H9 (cell line): Measurements from ENCODE around the gene CFAP141. TPM values are rescaled to one million over a fixed set of nuclear protein-coding genes. Genes with fewer than 3 reads are reported as not detected.

Experiments used
- DNase-seq: peaks from one replicate; pipeline ENCODE4 v3.0.0-alpha.2; 2017
- H2AFZ ChIP-seq: one replicate; pipeline ENCODE4 v1.6.1; 2013; ENCODE audit warnings: mild to moderate bottlenecking, low read length, control low read depth, moderate library complexity
- H2AK5ac ChIP-seq: 2 replicates; pipeline ENCODE4 v1.6.1; 2013; ENCODE audit warnings: low read length, control low read depth, mixed read lengths; ENCODE audit not compliant: insufficient read length
- H2BK120ac ChIP-seq: one replicate; pipeline ENCODE4 v1.6.1; 2013; ENCODE audit warnings: low read depth, mild to moderate bottlenecking, low read length, control low read depth, inconsistent platforms; ENCODE audit not compliant: poor library complexity, severe bottlenecking
- H2BK12ac ChIP-seq: 2 replicates; pipeline ENCODE4 v1.6.1; 2013; ENCODE audit warnings: low read length, control low read depth, mixed read lengths, low read depth; ENCODE audit not compliant: insufficient read length
- H2BK15ac ChIP-seq: 2 replicates; pipeline ENCODE4 v1.6.1; 2013; ENCODE audit warnings: low read depth, low read length, control low read depth
- H2BK20ac ChIP-seq: one replicate; pipeline ENCODE4 v1.6.1; 2013; ENCODE audit warnings: low read depth, mild to moderate bottlenecking, low read length, control low read depth, inconsistent platforms; ENCODE audit not compliant: poor library complexity, severe bottlenecking
- H2BK5ac ChIP-seq: 2 replicates; pipeline ENCODE4 v1.6.1; 2013; ENCODE audit warnings: low read length, control low read depth, mixed read lengths; ENCODE audit not compliant: insufficient read length
- H3K14ac ChIP-seq: 2 replicates; pipeline ENCODE4 v1.6.1; 2013; ENCODE audit warnings: low read length, control low read depth; ENCODE audit not compliant: insufficient read depth
- H3K18ac ChIP-seq: 2 replicates; pipeline ENCODE4 v1.6.1; 2013; ENCODE audit warnings: low read depth, mild to moderate bottlenecking, mixed read lengths, low read length, control low read depth; ENCODE audit not compliant: insufficient read length
- H3K23ac ChIP-seq: 2 replicates; pipeline ENCODE4 v1.6.1; 2013; ENCODE audit warnings: low read length, control low read depth, mixed read lengths, low read depth; ENCODE audit not compliant: insufficient read length
- H3K23me2 ChIP-seq: 2 replicates; pipeline ENCODE4 v1.6.1; 2013; ENCODE audit warnings: low read depth, mild to moderate bottlenecking, mixed read lengths, low read length, control low read depth; ENCODE audit not compliant: insufficient read length, poor library complexity, severe bottlenecking
- H3K27ac ChIP-seq: 2 replicates; pipeline ENCODE4 v1.5.1; 2013; ENCODE audit warnings: low read length, control low read depth, mixed read lengths, low read depth; ENCODE audit not compliant: insufficient read length
- H3K27me3 ChIP-seq: 2 replicates; pipeline ENCODE4 v1.6.1; 2013; ENCODE audit warnings: low read length, control low read depth, inconsistent platforms; ENCODE audit not compliant: insufficient read depth
- H3K4ac ChIP-seq: 2 replicates; pipeline ENCODE4 v1.6.1; 2013; ENCODE audit warnings: low read depth, mild to moderate bottlenecking, control low read depth, inconsistent platforms, low read length, moderate library complexity
- H3K4me1 ChIP-seq: 2 replicates; pipeline ENCODE4 v1.6.1; 2013; ENCODE audit warnings: low read length, control low read depth, inconsistent platforms; ENCODE audit not compliant: insufficient read depth
- H3K4me2 ChIP-seq: 2 replicates; pipeline ENCODE4 v1.6.1; 2013; ENCODE audit warnings: low read length, control low read depth, mixed read lengths; ENCODE audit not compliant: insufficient read length, insufficient read depth
- H3K56ac ChIP-seq: 2 replicates; pipeline ENCODE4 v1.6.1; 2013; ENCODE audit warnings: low read depth, mild to moderate bottlenecking, mixed read lengths, low read length, control low read depth; ENCODE audit not compliant: insufficient read length
- H3K79me1 ChIP-seq: 2 replicates; pipeline ENCODE4 v1.6.1; 2013; ENCODE audit warnings: low read depth, mild to moderate bottlenecking, moderate library complexity, low read length, control low read depth, inconsistent platforms; ENCODE audit not compliant: insufficient read depth, poor library complexity, severe bottlenecking
- H3K79me2 ChIP-seq: 2 replicates; pipeline ENCODE4 v1.6.1; 2013; ENCODE audit warnings: low read length, control low read depth, inconsistent platforms; ENCODE audit not compliant: insufficient read depth
- H3K9ac ChIP-seq: 2 replicates; pipeline ENCODE4 v1.6.1; 2013; ENCODE audit warnings: low read length, control low read depth, mixed read lengths; ENCODE audit not compliant: insufficient read length; ENCODE audit errors: extremely low read depth
- H3K9me3 ChIP-seq: one replicate; pipeline ENCODE4 v1.6.1; 2013; ENCODE audit warnings: low read depth, low read length, inconsistent platforms; ENCODE audit not compliant: control insufficient read depth
- H3T11ph ChIP-seq: one replicate; pipeline ENCODE4 v1.6.1; 2013; ENCODE audit warnings: mild to moderate bottlenecking, low read length, control low read depth, inconsistent platforms
- H4K20me1 ChIP-seq: one replicate; pipeline ENCODE4 v1.6.1; 2013; ENCODE audit not compliant: control insufficient read depth, insufficient read length, insufficient read depth
- H4K5ac ChIP-seq: 2 replicates; pipeline ENCODE4 v1.6.1; 2013; ENCODE audit warnings: low read depth, mild to moderate bottlenecking, mixed read lengths, low read length, control low read depth; ENCODE audit not compliant: insufficient read length
- H4K8ac ChIP-seq: replicated peaks from 2 replicates; pipeline ENCODE4 v1.6.1; 2013; ENCODE audit warnings: low read length, control low read depth, mixed read lengths, low read depth; ENCODE audit not compliant: insufficient read length
- H4K91ac ChIP-seq: 2 replicates; pipeline ENCODE4 v1.6.1; 2013; ENCODE audit warnings: low read depth, mild to moderate bottlenecking, moderate library complexity, mixed read lengths, low read length, control low read depth; ENCODE audit not compliant: insufficient read length
- H3K27ac Mint-ChIP-seq, 3 experiments: 2 replicates in 2 of 3; 3 replicates in 1 of 3; pipeline ENCODE4 v1.8.0; 2020 to 2021; ENCODE audit warnings: mixed read lengths in 3 of 3, mild to moderate bottlenecking in 1 of 3, moderate library complexity in 1 of 3
- H3K27me3 Mint-ChIP-seq: 2 replicates; pipeline ENCODE4 v1.8.0; 2021; ENCODE audit warnings: low read depth, mild to moderate bottlenecking, moderate library complexity, mixed read lengths
- H3K36me3 Mint-ChIP-seq, 3 experiments: 2 replicates in 2 of 3; 3 replicates in 1 of 3; pipeline ENCODE4 v1.8.0; 2020 to 2021; ENCODE audit warnings: low read depth in 3 of 3, mixed read lengths in 3 of 3; ENCODE audit not compliant: insufficient read depth in 1 of 3
- H3K4me1 Mint-ChIP-seq, 2 experiments: 2 replicates each; pipeline ENCODE4 v1.8.0; 2020; ENCODE audit warnings: mixed read lengths in 2 of 2
- H3K4me3 Mint-ChIP-seq, 2 experiments: 2 replicates in 1 of 2; 3 replicates in 1 of 2; pipeline ENCODE4 v1.8.0; 2020 to 2021; ENCODE audit warnings: mild to moderate bottlenecking in 2 of 2, mixed read lengths in 2 of 2, moderate library complexity in 1 of 2
- H3K9me3 Mint-ChIP-seq, 2 experiments: 2 replicates in 1 of 2; 3 replicates in 1 of 2; pipeline ENCODE4 v1.8.0; 2020; ENCODE audit warnings: mild to moderate bottlenecking in 2 of 2, mixed read lengths in 2 of 2, moderate library complexity in 1 of 2
- WGBS: extraction: QIAGEN DNeasy Blood & Tissue Kit; methylation state at CpG from one replicate; pipeline ENCODE4 v1.1.7; 2013; ENCODE audit warnings: missing lambda C conversion rate, low lambda C conversion rate, mixed read lengths; ENCODE audit not compliant: insufficient read length; ENCODE audit errors: extremely low coverage; 5-methylcytosine and 5-hydroxymethylcytosine counted together
- total RNA-seq: library from RNA; stranded (reverse); gene quantifications from 2 replicates; pipeline ENCODE4 v1.2.1, GENCODE V29; 2021
- TF ChIP-seq, protein P1 (sequence below): fragments of 200-600 bp; sonication (generic); conservative IDR thresholded peaks from 3 replicates; pipeline ENCODE4 v1.8.0; 2021; ENCODE audit warnings: antibody characterized with exemption, mild to moderate bottlenecking

Gene CFAP141
- total RNA-seq, 1 experiment from 2014 or later = not detected

DNA sequence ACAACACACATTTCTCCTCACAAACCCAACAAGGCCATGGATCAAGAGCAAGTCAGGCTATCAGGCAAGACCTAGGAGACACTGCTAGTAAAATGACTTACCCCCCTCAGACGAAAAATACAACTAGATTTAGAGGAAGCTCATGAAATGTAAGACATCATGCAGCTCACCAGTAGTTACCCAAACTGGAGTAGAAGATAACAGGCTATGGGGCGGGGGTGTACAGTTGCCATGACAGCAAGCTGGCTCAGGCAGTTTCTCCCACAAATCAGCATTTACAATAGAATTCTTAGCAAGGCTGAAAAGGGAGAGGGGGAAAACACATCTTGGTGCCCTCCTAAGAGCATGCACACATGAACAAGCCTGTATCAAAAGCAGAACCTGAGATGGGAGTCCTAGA, 28.1 kb downstream of the CFAP141 start:
- no peaks in the 10 kb centered on the region for H3K27me3 ChIP-seq
- H3K4ac ChIP-seq = no peak overlapping the region
- H2BK15ac ChIP-seq = no peak overlapping the region
- peaks cover 4% of the 10 kb centered on the region for H3K27me3 Mint-ChIP-seq
- no peaks in the 10 kb centered on the region; a peak in 1 of 5 replicates for H3K9me3 Mint-ChIP-seq
- no peak overlapping the region for H3K56ac ChIP-seq
- no peak overlapping the region for H3K23ac ChIP-seq
- no peak overlapping the region for H3T11ph ChIP-seq
- H3K23me2 ChIP-seq = peaks cover 6% of the 10 kb centered on the region
- H3K79me2 ChIP-seq = peaks cover 69% of the 10 kb centered on the region
- H3K9ac ChIP-seq = no peak overlapping the region
- H2AK5ac ChIP-seq = no peak overlapping the region
- H4K8ac ChIP-seq = no peak overlapping the region
- no peak overlapping the region for H2BK20ac ChIP-seq
- H3K9me3 ChIP-seq = no peaks in the 10 kb centered on the region
- H4K20me1 ChIP-seq = no peaks in the 10 kb centered on the region
- H4K91ac ChIP-seq = no peak overlapping the region
- no peak for DNase-seq
- TF ChIP-seq, protein P1, sequence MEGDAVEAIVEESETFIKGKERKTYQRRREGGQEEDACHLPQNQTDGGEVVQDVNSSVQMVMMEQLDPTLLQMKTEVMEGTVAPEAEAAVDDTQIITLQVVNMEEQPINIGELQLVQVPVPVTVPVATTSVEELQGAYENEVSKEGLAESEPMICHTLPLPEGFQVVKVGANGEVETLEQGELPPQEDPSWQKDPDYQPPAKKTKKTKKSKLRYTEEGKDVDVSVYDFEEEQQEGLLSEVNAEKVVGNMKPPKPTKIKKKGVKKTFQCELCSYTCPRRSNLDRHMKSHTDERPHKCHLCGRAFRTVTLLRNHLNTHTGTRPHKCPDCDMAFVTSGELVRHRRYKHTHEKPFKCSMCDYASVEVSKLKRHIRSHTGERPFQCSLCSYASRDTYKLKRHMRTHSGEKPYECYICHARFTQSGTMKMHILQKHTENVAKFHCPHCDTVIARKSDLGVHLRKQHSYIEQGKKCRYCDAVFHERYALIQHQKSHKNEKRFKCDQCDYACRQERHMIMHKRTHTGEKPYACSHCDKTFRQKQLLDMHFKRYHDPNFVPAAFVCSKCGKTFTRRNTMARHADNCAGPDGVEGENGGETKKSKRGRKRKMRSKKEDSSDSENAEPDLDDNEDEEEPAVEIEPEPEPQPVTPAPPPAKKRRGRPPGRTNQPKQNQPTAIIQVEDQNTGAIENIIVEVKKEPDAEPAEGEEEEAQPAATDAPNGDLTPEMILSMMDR = no peak
- H2BK120ac ChIP-seq = no peak overlapping the region
- H3K27ac Mint-ChIP-seq = peak overlapping the region in 2 of 3 experiments; percentile 32 to 56; a peak in 4 of 7 replicates
- H3K27ac ChIP-seq = no peak overlapping the region
- no peak overlapping the region for H3K4me3 Mint-ChIP-seq
- H2BK12ac ChIP-seq = no peak overlapping the region
- WGBS = no CpG with 5 or more reads among the region's 2 CpGs
- H3K4me1 ChIP-seq = peaks cover 5% of the 10 kb centered on the region; the same call in 1 of the 2 replicates
- H2BK5ac ChIP-seq = no peak overlapping the region
- H3K4me1 Mint-ChIP-seq = peaks cover 45 to 49% of the 10 kb centered on the region in 2 experiments
- peaks cover 44 to 73% (median 57%) of the 10 kb centered on the region in 3 experiments for H3K36me3 Mint-ChIP-seq
- H3K18ac ChIP-seq = no peak overlapping the region
- peak overlapping the region; percentile 1 for H3K4me2 ChIP-seq
- no peak overlapping the region for H4K5ac ChIP-seq
- H2AFZ ChIP-seq = no peak overlapping the region
- H3K79me1 ChIP-seq = peaks cover 9% of the 10 kb centered on the region
- H3K14ac ChIP-seq = no peak overlapping the region
